HEK293 (cell line): Measurements from ENCODE around the gene WDFY2.

ENCODE experiments used
- ZNF654 ChIP-seq: fragments of 450-650 bp; formaldehyde crosslinking; IDR thresholded peaks from 2 replicates; pipeline ENCODE4 v1.5.1; 2016; ENCODE audit warnings: low read depth, missing biosample characterization, missing genetic modification characterization
- TF ChIP-seq, protein P1 (sequence below): fragments of 450-650 bp; formaldehyde crosslinking; IDR thresholded peaks from 2 replicates; pipeline ENCODE4 v1.5.1; 2016; ENCODE audit warnings: missing biosample characterization, missing genetic modification characterization

DNA sequence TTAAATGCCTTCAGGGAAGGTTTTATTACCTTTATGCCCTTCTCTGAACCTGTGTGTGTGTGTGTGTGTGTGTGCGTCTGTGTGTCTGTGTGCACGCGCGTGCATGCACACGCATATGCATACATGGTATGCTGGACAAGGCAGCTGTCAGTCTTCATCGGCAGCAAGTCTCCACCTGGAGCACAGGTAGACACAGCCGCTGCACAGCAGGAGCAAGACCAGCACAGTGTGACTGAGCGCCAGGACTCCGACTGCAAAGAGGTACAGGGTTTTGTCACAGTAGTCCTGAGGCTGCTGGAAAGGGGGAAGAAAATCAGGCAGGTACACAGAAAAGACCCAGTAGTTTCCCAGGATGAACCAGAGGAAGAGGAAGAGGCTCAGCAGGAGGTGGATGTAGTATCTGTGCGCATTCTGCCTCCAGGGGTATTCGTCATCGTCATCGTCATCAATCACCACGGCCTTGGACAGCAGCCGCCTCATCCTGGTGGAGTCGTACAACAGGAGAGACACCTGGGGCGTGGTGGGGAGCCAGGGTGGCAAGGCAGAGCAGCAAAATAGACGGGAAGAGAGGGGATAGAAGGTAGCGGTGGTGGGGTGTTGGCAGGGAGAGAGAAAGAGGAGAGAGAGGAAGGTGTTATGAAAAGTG is 232.5 kb downstream of the WDFY2 start:
- no peak for TF ChIP-seq ZNF654 (tag by site-specific recombination)
- TF ChIP-seq, protein P1, sequence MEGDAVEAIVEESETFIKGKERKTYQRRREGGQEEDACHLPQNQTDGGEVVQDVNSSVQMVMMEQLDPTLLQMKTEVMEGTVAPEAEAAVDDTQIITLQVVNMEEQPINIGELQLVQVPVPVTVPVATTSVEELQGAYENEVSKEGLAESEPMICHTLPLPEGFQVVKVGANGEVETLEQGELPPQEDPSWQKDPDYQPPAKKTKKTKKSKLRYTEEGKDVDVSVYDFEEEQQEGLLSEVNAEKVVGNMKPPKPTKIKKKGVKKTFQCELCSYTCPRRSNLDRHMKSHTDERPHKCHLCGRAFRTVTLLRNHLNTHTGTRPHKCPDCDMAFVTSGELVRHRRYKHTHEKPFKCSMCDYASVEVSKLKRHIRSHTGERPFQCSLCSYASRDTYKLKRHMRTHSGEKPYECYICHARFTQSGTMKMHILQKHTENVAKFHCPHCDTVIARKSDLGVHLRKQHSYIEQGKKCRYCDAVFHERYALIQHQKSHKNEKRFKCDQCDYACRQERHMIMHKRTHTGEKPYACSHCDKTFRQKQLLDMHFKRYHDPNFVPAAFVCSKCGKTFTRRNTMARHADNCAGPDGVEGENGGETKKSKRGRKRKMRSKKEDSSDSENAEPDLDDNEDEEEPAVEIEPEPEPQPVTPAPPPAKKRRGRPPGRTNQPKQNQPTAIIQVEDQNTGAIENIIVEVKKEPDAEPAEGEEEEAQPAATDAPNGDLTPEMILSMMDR (tag by site-specific recombination): no peak
